NB4 (cell line): ENCODE data around the gene BHLHE23.

Experiments
- POLR2A ChIP-seq: IDR thresholded peaks from 2 replicates; pipeline ENCODE4 v1.6.1; 2011; ENCODE audit warnings: mild to moderate bottlenecking; ENCODE audit not compliant: insufficient read length; ENCODE audit errors: extremely low read depth
- TF ChIP-seq, protein P1 (sequence below): IDR thresholded peaks from one replicate; pipeline ENCODE4 v1.5.1; 2012; ENCODE audit warnings: low read depth, low read length
- TF ChIP-seq, protein P2 (sequence below): IDR thresholded peaks from 2 replicates; pipeline ENCODE4 v1.6.1; 2011; ENCODE audit warnings: low read depth, low read length

DNA sequence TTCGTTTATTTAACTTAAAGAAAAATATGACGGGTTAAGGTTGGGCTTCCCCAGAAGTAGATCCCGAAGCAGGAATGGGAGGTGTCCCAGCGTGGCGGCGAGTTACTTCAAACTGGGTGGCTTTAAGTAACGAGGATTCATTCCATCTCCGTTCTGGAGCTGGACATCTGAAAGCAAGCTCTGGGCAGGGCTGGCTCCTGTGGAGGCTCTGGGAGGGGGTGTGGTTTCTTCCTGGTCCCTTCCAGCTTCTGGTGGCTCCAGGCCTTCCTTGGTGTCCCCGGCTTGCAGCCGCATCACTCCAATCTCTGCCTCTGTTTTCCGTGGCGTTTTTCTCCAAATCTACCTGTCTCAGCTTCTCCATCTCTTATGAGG lies 47.3 kb upstream of the BHLHE23 start:
- TF ChIP-seq, protein P1, sequence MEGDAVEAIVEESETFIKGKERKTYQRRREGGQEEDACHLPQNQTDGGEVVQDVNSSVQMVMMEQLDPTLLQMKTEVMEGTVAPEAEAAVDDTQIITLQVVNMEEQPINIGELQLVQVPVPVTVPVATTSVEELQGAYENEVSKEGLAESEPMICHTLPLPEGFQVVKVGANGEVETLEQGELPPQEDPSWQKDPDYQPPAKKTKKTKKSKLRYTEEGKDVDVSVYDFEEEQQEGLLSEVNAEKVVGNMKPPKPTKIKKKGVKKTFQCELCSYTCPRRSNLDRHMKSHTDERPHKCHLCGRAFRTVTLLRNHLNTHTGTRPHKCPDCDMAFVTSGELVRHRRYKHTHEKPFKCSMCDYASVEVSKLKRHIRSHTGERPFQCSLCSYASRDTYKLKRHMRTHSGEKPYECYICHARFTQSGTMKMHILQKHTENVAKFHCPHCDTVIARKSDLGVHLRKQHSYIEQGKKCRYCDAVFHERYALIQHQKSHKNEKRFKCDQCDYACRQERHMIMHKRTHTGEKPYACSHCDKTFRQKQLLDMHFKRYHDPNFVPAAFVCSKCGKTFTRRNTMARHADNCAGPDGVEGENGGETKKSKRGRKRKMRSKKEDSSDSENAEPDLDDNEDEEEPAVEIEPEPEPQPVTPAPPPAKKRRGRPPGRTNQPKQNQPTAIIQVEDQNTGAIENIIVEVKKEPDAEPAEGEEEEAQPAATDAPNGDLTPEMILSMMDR: no peak
- no peak for TF ChIP-seq POLR2A
- TF ChIP-seq, protein P2, sequence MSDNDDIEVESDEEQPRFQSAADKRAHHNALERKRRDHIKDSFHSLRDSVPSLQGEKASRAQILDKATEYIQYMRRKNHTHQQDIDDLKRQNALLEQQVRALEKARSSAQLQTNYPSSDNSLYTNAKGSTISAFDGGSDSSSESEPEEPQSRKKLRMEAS: no peak
